Fibroblast of mammary gland (primary cell): Measurements from ENCODE around the gene FGD5.

Experiments used
- DNase-seq: peaks from one replicate; pipeline ENCODE4 v3.0.0-alpha.2; 2010; ENCODE audit warnings: low read depth
- H3K4me3 ChIP-seq: 2 replicates; pipeline ENCODE4 v1.5.1; 2011; ENCODE audit warnings: low read depth, mild to moderate bottlenecking, low read length, moderate library complexity; ENCODE audit not compliant: control insufficient read depth
- TF ChIP-seq, protein P1 (sequence below): conservative IDR thresholded peaks from 2 replicates; pipeline ENCODE4 v1.5.1; 2011; ENCODE audit warnings: low read depth, low read length, inconsistent platforms; ENCODE audit not compliant: control insufficient read depth, insufficient read depth

FGD5 gene

DNA sequence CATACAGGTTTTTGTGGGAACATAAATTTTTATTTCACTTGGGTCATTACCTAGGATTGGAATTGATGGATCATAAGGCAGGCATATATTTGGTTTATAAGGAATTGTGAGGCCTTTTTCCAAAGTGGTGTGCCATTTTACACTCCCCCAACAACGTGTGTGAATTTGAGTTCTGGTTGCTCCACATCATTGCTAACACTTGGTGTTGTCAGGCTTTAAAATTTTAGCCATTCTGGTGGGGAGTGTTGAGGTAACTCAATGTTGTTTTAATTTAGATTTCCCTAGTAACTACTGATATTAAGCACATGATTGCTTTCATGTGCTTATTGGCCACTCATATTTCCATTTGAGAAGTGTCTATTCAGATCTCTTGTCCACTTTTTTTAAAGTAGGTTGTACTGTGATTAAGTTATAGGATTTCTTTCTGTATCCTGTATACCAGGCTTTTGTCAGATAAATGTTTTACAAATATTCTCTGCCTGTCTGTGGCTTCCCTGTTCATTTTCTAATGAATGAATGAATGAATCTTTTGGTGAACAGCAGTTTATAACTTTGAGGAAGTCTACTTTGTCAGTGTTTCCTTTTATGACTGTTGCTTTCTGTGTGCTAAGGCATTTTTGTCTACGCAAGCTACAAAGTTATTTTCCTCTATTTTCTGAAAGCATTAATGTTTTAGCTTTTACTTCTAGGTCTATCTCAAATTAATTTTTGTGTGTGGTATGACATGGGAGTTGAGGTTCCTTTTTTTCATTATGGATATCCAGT is 110.7 kb downstream of the FGD5 start:
- no peak for DNase-seq
- TF ChIP-seq, protein P1, sequence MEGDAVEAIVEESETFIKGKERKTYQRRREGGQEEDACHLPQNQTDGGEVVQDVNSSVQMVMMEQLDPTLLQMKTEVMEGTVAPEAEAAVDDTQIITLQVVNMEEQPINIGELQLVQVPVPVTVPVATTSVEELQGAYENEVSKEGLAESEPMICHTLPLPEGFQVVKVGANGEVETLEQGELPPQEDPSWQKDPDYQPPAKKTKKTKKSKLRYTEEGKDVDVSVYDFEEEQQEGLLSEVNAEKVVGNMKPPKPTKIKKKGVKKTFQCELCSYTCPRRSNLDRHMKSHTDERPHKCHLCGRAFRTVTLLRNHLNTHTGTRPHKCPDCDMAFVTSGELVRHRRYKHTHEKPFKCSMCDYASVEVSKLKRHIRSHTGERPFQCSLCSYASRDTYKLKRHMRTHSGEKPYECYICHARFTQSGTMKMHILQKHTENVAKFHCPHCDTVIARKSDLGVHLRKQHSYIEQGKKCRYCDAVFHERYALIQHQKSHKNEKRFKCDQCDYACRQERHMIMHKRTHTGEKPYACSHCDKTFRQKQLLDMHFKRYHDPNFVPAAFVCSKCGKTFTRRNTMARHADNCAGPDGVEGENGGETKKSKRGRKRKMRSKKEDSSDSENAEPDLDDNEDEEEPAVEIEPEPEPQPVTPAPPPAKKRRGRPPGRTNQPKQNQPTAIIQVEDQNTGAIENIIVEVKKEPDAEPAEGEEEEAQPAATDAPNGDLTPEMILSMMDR: no peak
- no peak overlapping the region for H3K4me3 ChIP-seq

GRCh38 chr3:14933820-14934425 is 115.2 kb downstream of the FGD5 start:
- DNase-seq: no peak
- no peak overlapping the region for H3K4me3 ChIP-seq
- TF ChIP-seq, protein P1: no peak

DNA sequence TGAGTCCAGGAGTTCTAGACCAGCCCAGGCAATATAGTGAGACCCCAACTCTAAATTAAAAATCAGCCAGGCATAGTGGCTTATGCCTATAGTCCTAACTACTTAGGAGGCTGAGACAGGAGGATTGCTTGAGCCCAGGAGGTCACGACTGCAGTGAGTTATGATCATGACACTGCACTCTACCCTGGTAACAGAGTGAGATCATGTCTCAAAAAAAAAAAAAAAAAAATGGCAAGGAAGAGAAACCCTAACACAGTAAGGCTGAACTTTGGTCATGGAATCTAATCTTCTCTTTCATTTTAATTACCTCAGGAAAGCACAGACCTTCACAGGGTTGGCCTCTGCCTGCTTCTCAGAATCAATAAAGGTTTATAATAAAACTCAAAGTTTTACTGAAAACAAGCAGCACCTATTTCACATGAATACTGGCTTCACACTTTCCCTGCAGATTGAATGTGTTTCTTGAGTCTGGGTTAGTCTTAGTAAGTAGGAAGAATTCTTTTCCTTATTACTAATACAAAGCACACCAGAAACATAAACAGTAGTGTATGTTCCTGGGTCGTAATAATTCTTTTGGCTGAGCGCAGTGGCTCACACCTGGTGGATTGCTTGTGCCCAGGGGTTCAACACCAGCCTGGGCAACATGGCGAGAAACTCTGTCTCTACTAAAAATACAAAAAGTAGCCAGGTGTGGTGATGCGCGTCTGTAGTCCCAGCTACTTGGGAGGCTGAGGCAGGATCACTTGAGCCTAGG is 117.0 kb downstream of the FGD5 start:
- DNase-seq: no peak
- TF ChIP-seq, protein P1: no peak
- no peak overlapping the region for H3K4me3 ChIP-seq

- DNase-seq: no peak
- no peak overlapping the region for H3K4me3 ChIP-seq
- TF ChIP-seq, protein P1: no peak
These were observed 120.2 kb downstream of the FGD5 start for GRCh38 chr3:14938954-14939353.

GRCh38 chr3:14941871-14942270 is 123.1 kb downstream of the FGD5 start:
- TF ChIP-seq, protein P1: no peak
- DNase-seq: no peak
- no peak overlapping the region for H3K4me3 ChIP-seq

DNA sequence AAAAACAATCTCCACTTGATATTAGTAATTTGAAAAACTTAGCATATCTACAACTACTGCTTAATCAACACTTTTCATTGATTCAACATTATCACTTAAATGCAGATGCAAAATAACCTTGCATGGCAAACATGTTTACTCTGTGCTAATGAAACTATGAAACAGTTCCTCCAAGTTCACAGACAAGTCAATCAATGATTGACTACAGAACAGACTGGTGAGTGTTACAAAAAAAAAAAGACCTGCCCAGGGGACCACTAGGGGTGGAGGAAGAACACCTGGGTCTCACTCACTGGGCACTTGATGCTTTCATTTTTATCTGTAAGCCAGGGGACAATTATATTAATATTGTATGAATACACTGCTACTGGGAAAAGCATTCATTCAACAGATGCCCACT is 124.3 kb downstream of the FGD5 start:
- DNase-seq: no peak
- no peak overlapping the region for H3K4me3 ChIP-seq
- TF ChIP-seq, protein P1: no peak
